ENCODE measurements around the gene TYW3.

The TYW3 gene, protein sequence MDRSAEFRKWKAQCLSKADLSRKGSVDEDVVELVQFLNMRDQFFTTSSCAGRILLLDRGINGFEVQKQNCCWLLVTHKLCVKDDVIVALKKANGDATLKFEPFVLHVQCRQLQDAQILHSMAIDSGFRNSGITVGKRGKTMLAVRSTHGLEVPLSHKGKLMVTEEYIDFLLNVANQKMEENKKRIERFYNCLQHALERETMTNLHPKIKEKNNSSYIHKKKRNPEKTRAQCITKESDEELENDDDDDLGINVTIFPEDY

DNA sequence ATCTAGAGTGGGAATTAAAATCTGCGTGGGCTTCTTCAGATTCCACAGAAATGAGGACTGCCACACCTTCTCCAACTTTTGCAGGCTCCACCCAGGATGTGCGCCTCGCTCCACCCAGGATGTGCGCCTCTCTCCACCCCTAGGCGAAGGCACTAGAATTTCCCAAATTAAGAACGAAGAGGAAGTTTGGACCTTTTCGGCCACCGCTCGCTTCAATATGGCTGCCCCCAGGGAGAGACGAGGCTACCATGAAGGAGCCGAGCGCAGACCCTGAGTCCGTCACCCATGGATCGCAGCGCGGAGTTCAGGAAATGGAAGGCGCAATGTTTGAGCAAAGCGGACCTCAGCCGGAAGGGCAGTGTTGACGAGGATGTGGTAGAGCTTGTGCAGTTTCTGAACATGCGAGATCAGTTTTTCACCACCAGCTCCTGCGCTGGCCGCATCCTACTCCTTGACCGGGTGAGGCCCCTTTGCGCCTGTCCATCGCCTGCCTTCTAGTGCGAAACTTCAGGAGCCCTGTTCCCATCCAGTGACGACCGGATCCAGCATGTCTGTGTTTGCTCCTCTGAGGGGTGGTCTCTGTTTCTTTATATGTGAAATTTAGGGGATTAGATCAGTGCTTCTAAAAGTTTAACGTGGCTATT, at the start of gene TYW3, which contains the start of gene CRYZ:
TYW3 (plus strand) TSS at position 193 of the 644 bp plus-strand sequence; CDS start at position 286, 93 bp downstream.
CRYZ (minus strand) TSS at position 91 of the 644 bp plus-strand sequence. CDS start 8,229 bp downstream, outside the sequence.
- peak; percentile 96 for DNase-seq (ENCODE audit: low spot score)

DNA sequence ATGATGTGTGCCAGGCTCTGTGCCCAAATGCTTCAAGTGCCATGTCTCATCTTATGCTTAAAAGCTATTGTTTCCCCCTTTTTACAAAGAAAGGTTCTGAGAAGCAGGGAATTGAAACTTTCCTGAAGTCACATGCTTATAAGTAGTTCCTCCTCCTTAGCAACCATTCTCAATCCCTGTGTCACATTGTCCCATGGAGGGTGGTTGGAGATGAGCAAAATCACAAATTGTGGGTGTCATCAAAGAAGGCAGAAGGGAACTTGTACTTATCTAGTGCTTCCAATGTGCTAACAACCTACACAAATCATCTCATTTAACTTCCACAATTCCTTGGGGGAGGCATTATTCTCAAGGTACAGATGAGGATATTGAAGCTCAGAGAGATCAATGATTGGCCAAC, 49.3 kb upstream of the TYW3 start:
- no peak for DNase-seq (ENCODE audit: low spot score)

DNA sequence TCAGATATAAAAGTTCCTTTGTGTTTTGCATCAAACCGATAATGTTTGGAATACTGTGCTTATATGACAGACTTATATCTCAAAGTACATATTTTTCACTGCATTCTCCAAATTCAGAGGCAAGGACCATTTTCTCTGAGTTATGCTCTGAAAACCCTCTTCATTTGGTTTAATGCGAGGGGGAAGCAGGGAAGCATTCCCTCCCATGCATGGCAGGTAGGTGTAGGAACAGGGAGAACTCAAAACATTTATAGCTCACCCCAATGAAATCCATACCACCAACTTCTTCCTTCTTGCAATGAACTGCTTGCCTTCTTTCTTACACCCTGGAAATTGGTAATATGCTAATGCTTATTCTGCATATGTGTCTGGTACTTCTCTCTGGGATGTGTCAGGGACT, 48.7 kb upstream of the TYW3 start:
- DNase-seq (ENCODE audit: low spot score), result no peak

GRCh38 chr1:74686928-74687327, 46.0 kb upstream of the TYW3 start:
- DNase-seq (ENCODE audit: low spot score), result no peak

- DNase-seq (ENCODE audit: low spot score), result no peak
Measured at GRCh38 chr1:74689621-74690363, 43.2 kb upstream of the TYW3 start.

DNA sequence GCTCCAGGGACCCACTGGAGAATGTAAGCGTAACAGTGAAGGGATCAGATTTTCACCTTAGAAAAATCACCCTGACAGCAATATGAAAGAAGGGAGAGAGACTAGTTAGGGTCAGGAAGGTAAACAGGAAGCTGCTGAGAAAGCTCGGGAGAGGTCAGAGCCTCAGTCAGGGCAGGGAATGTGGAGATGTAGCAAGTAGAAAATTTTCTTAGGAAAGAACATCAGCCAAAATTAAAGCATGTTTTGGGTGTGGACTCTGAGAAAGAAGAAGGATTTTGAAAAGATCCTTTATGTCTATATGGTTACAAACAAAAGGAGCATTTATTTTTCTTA, 42.6 kb upstream of the TYW3 start:
- no peak for DNase-seq (ENCODE audit: low spot score)

DNA sequence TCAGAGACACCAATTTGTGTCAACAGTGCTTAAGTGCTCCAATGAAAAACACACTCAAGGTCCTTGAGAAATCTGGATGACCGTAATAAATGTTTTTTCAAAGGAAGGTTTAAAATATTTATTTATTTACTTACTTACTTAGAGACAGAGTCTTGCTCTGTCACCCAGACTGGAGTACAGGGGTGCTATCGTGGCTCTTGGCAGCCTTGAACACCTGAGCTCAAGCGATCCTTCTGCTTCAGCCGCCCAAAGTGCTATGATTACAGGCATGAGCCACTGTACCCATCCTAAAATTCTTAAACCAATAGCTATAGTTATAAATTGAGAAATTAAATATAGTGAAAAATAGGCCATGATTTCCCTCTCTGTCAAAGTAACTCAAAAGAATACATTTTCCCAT, 42.0 kb upstream of the TYW3 start:
- DNase-seq (ENCODE audit: low spot score), result no peak

- no peak for DNase-seq (ENCODE audit: low spot score)
Measured at GRCh38 chr1:74693473-74693872, 39.5 kb upstream of the TYW3 start.

DNA sequence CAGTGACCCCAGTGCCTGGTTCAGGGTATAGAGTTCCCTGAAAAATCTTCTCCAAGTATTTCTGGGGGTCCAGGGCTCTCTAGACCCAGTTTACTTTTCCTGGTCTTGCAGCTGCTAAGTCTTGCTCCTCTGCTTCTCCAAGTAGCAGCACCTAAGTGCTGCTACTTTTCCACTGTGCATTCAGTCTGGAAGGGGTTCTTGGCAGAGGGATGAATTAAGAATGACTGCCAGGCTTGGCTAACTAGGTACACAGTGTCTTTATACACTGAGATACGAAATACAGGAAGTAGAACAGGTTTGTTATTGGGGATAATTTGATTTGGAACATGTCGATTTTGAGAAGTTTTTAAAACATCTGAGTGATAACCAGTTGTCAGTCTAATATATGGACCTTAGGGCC, 35.1 kb upstream of the TYW3 start:
- DNase-seq (ENCODE audit: low spot score), result no peak

DNA sequence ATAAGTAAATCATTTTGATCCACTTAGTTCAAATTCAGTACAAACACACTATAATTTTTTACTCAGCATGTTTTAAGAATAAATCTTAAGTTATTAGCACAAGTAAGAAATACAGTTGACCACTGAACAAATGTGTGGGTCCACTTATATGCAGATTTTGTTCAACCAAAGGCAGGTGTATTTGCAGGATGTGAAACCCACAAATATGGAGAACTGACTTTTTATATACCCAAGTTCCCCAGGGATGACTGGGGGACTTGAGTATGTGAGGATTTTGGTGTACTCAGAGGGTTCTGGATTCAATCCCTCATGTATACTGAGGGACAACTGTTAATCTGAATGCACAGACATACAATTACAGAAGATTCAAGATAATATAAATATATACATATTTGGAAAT, 33.6 kb upstream of the TYW3 start:
- DNase-seq (ENCODE audit: low spot score), result no peak

DNA sequence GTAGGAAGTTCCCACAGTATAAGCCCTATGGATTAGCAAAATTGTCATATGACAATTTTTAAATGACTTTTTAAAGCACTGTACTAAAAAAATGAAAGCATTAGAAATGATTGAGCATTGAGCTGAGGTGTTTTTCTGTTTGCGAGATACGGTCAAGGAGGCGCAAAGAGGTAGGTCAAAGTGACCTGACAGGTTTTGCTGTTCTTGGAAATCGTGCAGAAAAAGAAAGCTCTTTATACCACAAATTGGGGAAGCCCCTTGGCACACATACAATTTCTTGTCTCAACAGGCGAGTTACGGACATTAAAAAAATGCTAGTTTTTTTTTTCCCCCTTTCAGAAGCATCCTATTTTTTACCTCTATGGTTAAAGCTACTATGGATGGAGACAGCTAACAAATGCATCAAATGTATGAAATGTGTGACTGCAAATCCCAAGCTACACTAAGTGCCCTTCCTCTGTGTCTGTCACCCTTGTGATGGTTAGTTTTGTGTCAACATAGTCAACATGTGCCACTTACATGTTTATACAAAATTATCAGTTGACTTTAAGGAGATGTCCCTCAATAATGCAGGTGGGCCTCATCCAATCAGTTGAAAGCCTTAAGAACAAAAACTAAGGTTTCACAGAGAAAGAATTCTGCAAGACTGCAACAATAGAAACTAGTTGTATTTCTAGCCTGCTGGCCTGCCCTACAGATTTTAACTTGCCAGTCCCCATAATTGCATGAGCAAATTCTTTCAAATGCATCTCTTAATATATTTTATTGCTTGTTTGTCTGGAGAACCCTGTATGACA, 29.4 kb upstream of the TYW3 start:
- DNase-seq (ENCODE audit: low spot score), result no peak

GRCh38 chr1:74712881-74713280, 20.1 kb upstream of the TYW3 start:
- DNase-seq (ENCODE audit: low spot score), result no peak

GRCh38 chr1:74713849-74714248, 19.1 kb upstream of the TYW3 start:
- no peak for DNase-seq (ENCODE audit: low spot score)

DNA sequence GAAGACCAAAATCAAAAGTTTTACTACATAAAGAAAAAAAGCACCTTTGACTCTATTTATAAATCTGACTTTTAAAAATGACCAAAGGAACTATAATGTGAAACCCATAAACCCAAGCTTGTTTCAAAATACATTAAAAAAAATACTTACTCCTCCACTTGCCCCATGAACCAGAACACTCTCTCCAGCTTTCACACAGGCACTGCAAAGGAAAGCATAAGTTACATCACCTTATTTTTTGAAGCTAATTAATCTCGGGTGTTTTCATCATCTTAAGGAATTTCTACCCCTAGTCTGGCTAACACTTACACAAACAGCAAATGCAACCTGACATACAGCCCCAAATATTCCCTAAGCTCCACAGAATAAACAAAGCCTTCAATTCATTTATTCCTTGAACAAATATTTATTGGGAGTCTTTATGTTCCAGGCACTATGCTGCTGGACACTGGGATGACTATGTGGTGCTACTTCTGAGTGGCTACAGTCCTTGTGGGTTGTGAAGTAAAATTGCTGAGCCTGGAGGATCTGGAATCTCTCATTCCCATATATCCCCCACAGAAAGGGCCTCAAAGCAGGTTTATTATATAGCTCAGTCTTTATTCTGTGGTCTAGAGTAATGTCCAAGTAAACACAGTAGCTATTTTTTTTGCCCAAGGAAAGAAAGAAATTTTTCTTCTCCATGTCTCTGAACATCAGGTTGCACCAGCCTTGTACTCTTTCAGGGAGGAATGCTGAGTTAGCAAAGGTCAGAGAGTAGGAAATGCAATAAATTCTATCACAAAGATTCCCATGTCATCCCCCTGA, 18.3 kb upstream of the TYW3 start:
- DNase-seq (ENCODE audit: low spot score), result no peak

- DNase-seq (ENCODE audit: low spot score), result no peak
Measured at GRCh38 chr1:74715236-74715502, 17.8 kb upstream of the TYW3 start.

- no peak for DNase-seq (ENCODE audit: low spot score)
Measured at GRCh38 chr1:74715806-74716205, 17.1 kb upstream of the TYW3 start.

- no peak for DNase-seq (ENCODE audit: low spot score)
Measured at GRCh38 chr1:74716822-74717221, 16.1 kb upstream of the TYW3 start.

DNA sequence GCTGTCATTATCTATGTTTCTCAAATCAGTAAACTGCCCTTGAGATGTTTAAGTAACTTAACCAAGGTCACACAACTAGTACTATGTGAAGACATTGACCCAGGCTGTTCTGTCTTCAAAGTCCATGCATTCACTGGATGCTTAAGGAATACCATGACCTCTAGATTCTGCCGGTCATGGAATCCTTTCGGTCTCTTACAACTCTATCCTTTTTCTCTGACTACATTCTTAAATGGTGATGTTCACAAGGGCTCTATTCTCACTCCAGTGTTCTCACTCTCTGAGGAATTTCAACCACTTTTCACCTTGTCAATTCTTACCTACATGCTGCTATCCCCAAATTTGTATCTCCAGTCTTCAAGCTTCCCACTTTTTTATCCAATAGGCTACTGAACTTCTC, 15.3 kb upstream of the TYW3 start:
- no peak for DNase-seq (ENCODE audit: low spot score)

DNA sequence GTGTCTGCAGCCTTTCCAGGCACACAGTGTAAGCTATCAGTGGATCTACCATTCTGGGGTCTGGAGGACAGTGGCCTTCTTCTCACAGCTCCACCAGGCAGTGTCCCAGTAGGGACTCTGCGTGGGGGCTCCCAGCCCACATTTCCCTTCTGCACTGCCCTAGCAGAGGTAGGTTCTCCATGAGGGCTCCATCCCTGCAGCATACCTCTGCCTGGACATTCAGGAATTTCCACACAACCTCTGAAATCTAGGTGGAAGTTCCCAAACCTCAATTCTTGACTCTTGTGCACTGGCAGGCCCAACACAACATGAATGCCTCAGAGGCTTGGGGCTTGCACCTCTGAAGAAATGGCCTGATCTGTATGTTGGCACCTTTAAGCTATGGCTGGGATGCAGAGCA, 6.9 kb upstream of the TYW3 start:
- DNase-seq (ENCODE audit: low spot score), result no peak

DNA sequence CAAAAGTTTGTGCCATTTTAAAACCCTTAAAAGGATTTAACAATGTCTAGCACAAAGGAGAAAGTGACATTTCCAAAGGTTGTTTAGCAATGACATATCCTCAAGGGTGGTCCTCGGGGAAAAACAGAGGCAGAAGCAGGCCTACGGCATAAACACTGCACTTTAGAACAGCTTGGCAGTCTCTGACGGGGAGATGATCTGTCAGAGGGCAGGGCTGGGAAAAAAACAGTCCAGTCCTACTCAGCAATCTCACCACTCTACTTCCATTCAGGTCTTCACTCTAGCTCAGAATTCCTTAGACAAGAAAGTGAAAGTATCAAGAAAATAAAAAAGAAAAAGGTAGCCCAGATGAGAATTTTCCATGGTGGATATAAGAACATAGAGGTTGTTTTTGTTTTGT, 4.2 kb upstream of the TYW3 start:
- DNase-seq (ENCODE audit: low spot score), result no peak

GRCh38 chr1:74729741-74730478, 3.0 kb upstream of the TYW3 start:
- DNase-seq (ENCODE audit: low spot score), result no peak

Measured in left forelimb (tissue), 1 donor.